Activated T-cell treated with anti-CD3 and anti-CD28 coated beads, Interleukin-2, amount 50 U/mL, for 72 hours (primary cell): ENCODE measurements around the gene SMPD2. TPM values are rescaled to one million over a fixed set of nuclear protein-coding genes. Genes with fewer than 3 reads are reported as not detected.

Source experiments
- ATAC-seq, 2 donors: fragments of 150-1000 bp; cut with Tn5 transposase; replicated peaks in 1 of 2; 2 replicates each; pipeline ENCODE4 v1.10.0; 2021; ENCODE audit warnings: moderate library complexity in 2 of 2, mild to moderate bottlenecking in 1 of 2
- DNase-seq, 2 donors: peaks; one replicate each; pipeline ENCODE4 v3.0.0; 2021 to 2022; ENCODE audit warnings: mixed read lengths in 1 of 2
- H3K27ac Mint-ChIP-seq: one replicate; pipeline ENCODE4 v1.8.0; 2022; ENCODE audit warnings: mild to moderate bottlenecking, moderate library complexity, mixed read lengths
- H3K27me3 Mint-ChIP-seq: one replicate; pipeline ENCODE4 v1.8.0; 2022; ENCODE audit warnings: low read depth, mixed read lengths
- H3K36me3 Mint-ChIP-seq, 2 donors: one replicate each; pipeline ENCODE4 v1.8.0; 2022; ENCODE audit warnings: mixed read lengths in 2 of 2, mild to moderate bottlenecking in 1 of 2; ENCODE audit not compliant: insufficient read depth in 2 of 2
- H3K4me1 Mint-ChIP-seq: one replicate; pipeline ENCODE4 v1.8.0; 2022; ENCODE audit warnings: low read depth, mixed read lengths
- H3K4me3 Mint-ChIP-seq, 2 donors: one replicate each; pipeline ENCODE4 v1.8.0; 2022; ENCODE audit warnings: mild to moderate bottlenecking in 2 of 2, mixed read lengths in 2 of 2, moderate library complexity in 2 of 2
- H3K9me3 Mint-ChIP-seq, 2 donors: one replicate each; pipeline ENCODE4 v1.8.0; 2022; ENCODE audit warnings: mixed read lengths in 2 of 2
- total RNA-seq, 2 donors: library from RNA; stranded (reverse); gene quantifications; one replicate each; pipeline ENCODE4 v1.2.3, GENCODE V29; 2022

SMPD2 gene
- total RNA-seq, 2 donors from 2014 or later: 6.7 to 8.8 TPM

DNA sequence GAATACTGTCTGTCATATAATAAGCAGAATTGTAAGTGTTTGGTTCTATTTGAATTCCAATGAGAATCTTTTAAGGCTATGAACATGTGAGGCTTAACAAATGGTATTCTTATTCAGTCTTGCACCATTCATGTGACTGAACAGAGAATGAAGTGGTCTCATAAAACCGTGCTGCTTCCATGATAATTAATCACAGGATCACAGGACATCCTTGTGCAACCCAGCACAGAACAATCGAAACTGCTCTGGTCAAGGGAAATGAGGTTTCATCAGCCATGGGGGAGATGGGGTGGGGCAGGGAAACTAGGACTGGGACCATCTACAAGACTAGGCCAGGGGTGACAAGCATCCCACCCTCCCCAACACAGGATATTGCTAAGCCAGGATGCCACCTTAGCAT is 6.1 kb upstream of the SMPD2 start:
- no peak overlapping the region for H3K4me3 Mint-ChIP-seq
- H3K9me3 Mint-ChIP-seq: no peaks in the 10 kb centered on the region
- DNase-seq: no peak
- no peaks in the 10 kb centered on the region for H3K27me3 Mint-ChIP-seq
- H3K36me3 Mint-ChIP-seq: no peaks in the 10 kb centered on the region
- H3K4me1 Mint-ChIP-seq: no peaks in the 10 kb centered on the region
- no peak for ATAC-seq
- H3K27ac Mint-ChIP-seq: no peak overlapping the region

DNA sequence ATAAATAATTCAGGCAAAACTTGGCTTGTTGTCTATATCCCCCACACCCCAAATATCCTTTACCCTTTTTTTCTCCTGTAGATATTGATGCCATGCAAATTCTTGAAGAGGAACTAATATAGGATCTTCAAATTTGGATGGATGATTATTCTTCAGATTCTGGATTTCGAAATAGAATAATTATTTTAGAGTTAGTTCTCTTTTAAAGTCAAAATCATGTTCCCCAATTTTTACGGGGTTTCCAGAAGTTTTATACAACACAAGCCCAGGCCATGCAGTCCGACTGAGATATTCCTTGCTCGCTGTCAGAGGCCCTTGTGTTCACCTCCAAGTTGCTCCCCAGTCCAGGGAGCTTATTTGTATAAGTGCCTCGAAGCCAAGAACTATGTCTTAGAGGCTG is 4.5 kb upstream of the SMPD2 start:
- H3K36me3 Mint-ChIP-seq: no peaks in the 10 kb centered on the region
- no peak overlapping the region for H3K27ac Mint-ChIP-seq
- H3K4me3 Mint-ChIP-seq: no peak overlapping the region
- H3K9me3 Mint-ChIP-seq: no peaks in the 10 kb centered on the region
- ATAC-seq (no peak), DNase-seq (no peak)
- no peaks in the 10 kb centered on the region for H3K27me3 Mint-ChIP-seq
- peaks cover under 1% of the 10 kb centered on the region for H3K4me1 Mint-ChIP-seq

DNA sequence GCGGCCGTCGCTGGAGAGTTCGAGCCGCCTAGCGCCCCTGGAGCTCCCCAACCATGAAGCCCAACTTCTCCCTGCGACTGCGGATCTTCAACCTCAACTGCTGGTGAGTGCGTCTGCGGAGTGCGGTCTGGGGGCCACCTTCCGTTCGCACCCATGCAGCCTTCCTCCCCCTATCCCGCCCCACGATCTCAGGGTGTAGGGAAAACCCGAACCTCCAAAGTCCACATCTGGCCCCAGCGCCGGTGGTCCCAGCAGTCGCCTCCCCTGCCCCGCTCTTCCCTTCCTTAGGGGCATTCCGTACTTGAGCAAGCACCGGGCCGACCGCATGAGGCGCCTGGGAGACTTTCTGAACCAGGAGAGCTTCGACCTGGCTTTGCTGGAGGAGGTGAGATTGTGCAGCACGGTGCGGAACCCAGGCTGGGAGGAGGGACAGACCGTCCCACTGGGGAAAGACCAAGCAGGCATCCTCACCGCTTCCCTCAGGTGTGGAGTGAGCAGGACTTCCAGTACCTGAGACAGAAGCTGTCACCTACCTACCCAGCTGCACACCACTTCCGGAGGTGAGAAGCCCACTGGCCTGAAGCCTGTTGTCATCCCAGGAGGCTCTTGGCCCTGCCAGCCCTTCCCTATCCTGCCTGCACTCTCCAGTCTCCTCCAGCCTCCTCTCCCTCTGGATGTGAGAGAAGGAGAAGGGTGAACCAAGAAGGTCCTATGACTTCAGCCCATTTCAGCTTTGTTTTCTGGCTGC is 719 bp downstream of the SMPD2 start:
- peak; percentile 20 to 25 for ATAC-seq
- Mint-ChIP-seq H3K4me3 (peak overlapping the region; percentile 94), H3K27me3 (no peaks in the 10 kb centered on the region), H3K9me3 (no peaks in the 10 kb centered on the region), H3K4me1 (peaks cover 12% of the 10 kb centered on the region), H3K27ac (peak overlapping the region; percentile 73), H3K36me3 (peaks cover 0 to 2% of the 10 kb centered on the region in 2 donors)
- peak; percentile 41 to 48 for DNase-seq

DNA sequence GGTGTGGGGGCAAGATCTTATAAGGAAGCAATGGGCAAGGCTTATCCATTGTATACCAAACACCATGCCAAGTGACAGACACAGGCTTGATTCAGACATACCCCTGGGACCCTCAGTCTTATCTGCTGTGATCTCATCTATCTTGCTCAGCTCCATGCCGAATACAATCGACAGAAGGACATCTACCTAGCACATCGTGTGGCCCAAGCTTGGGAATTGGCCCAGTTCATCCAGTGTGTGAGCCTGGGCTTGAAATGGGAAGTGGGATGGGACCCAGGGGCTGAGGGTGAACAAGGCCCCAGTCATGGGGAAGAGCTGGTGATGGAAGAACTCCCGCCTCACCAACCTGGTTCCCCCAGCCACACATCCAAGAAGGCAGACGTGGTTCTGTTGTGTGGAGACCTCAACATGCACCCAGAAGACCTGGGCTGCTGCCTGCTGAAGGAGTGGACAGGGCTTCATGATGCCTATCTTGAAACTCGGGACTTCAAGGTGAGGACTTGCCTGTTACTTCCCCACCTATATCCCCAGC is 1.9 kb downstream of the SMPD2 start:
- Mint-ChIP-seq H3K4me3 (peak overlapping the region; percentile 94), H3K27ac (no peak overlapping the region), H3K9me3 (no peaks in the 10 kb centered on the region), H3K27me3 (no peaks in the 10 kb centered on the region), H3K36me3 (peaks cover 0 to 2% of the 10 kb centered on the region in 2 donors), H3K4me1 (peaks cover 12% of the 10 kb centered on the region)
- DNase-seq (no peak), ATAC-seq (no peak)

DNA sequence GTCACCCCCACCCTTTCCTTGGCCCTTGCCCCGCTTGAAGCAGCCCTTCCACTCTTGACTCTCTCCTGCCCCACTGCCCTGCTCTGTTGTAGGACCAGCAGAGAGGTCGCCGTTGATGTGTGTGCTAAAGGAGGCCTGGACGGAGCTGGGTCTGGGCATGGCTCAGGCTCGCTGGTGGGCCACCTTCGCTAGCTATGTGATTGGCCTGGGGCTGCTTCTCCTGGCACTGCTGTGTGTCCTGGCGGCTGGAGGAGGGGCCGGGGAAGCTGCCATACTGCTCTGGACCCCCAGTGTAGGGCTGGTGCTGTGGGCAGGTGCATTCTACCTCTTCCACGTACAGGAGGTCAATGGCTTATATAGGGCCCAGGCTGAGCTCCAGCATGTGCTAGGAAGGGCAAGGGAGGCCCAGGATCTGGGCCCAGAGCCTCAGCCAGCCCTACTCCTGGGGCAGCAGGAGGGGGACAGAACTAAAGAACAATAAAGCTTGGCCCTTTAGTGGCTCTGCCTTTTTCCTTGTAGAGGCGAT is 3.0 kb downstream of the SMPD2 start:
- Mint-ChIP-seq H3K36me3 (peaks cover 0 to 2% of the 10 kb centered on the region in 2 donors), H3K9me3 (no peaks in the 10 kb centered on the region), H3K27ac (no peak overlapping the region), H3K4me1 (peaks cover 18% of the 10 kb centered on the region), H3K27me3 (no peaks in the 10 kb centered on the region), H3K4me3 (no peak overlapping the region)
- DNase-seq (no peak), ATAC-seq (no peak)

DNA sequence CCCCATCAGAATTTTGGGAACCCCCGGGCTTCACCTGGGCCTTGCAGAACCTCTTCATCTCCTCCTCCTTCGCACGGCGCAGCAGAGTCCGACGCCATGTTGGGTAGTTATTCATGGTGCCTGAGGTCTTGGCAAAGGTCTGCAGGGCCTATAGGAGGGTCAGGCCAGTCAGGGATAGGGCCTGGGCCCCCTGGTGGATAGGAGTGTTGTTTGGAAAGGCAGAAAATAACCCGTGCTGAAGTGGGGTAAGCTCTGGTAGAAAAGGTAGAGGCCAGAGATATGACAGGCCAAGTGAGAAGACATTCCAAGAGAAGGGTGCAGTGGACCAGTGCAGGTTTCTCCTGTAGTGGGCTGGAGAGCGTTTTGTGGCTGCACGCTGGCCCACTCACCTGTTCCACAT is 4.9 kb downstream of the SMPD2 start:
- peaks cover 0 to 2% of the 10 kb centered on the region in 2 donors for H3K36me3 Mint-ChIP-seq
- no peak overlapping the region for H3K27ac Mint-ChIP-seq

DNA sequence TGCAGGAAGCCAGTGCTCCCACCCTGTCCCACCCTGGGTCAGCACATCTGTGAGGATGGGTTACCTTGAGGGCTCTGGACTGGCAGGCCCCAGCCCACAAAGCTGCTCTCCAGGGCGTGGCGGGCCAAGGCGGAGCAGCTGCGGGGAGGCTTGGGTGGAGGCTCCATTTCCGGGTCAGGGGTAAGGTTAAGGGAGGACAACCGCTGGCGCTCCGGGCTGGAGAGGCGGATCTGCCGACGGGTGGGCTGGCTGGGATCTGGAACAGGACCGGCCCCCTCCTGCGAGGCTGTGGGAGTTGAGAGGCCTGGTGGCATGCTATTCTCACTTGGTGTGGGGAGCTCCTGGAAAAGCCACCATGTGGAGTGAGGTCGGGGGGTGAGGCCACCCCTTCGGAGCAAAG is 5.5 kb downstream of the SMPD2 start:
- no peak overlapping the region for H3K4me3 Mint-ChIP-seq
- no peak overlapping the region for H3K27ac Mint-ChIP-seq
- H3K36me3 Mint-ChIP-seq: peaks cover 3 to 5% of the 10 kb centered on the region in 2 donors
- no peak for DNase-seq
- peaks cover 36% of the 10 kb centered on the region for H3K4me1 Mint-ChIP-seq
- no peak for ATAC-seq
- H3K27me3 Mint-ChIP-seq: no peaks in the 10 kb centered on the region
- H3K9me3 Mint-ChIP-seq: no peaks in the 10 kb centered on the region

More for the DNA sequence above, 4.9 kb downstream of the SMPD2 start:
- DNase-seq (no peak), ATAC-seq (no peak)
- H3K4me1 Mint-ChIP-seq: peaks cover 32% of the 10 kb centered on the region
- H3K9me3 Mint-ChIP-seq: no peaks in the 10 kb centered on the region
- H3K4me3 Mint-ChIP-seq: no peak overlapping the region
- H3K27me3 Mint-ChIP-seq: no peaks in the 10 kb centered on the region

DNA sequence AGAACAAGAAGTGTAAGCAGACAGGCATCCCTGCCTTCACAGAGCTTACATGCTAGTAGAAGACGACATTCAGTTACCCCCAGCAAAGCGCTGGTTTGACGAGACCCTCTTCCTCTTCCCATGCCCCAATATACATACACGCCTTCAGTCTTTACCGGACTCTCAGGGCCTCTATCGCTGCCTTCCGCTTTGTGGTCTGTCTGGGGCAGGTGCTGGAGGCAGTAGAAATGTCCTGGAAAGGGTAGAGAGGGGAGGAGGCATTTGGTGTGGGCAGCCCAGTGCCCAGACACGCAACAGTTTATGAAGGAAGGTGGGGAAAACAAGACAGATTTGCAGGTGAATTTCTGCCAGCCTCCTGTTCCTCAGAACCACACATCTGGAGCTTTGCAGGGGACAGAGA is 6.0 kb downstream of the SMPD2 start:
- DNase-seq (no peak), ATAC-seq (no peak)
- Mint-ChIP-seq H3K36me3 (peaks cover 4 to 5% of the 10 kb centered on the region in 2 donors), H3K27me3 (no peaks in the 10 kb centered on the region), H3K4me1 (peaks cover 32% of the 10 kb centered on the region), H3K9me3 (no peaks in the 10 kb centered on the region), H3K27ac (no peak overlapping the region), H3K4me3 (no peak overlapping the region)

DNA sequence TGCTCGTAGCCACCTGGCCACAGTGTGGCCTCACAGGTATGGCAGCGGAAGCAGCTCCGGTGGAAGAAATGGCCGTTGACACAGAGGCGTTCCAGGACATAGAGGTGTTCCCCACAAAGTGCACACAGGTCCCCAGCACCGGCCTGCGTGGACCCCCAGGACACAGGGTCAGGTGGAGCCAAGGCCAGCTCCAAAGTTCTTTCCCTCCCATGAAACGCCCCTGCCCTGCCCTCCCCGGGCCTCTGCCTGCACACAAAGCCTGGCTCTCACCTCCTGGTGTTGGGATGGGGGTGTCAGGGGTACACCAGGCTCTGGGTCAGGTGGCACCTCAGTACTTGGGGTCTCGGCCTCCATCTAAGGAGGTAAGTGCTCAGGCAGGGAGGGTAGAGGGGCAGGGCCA is 6.6 kb downstream of the SMPD2 start:
- no peak overlapping the region for H3K27ac Mint-ChIP-seq
- no peaks in the 10 kb centered on the region for H3K27me3 Mint-ChIP-seq
- ATAC-seq: no peak
- H3K36me3 Mint-ChIP-seq: peaks cover 5% of the 10 kb centered on the region in 2 donors
- no peaks in the 10 kb centered on the region for H3K9me3 Mint-ChIP-seq
- DNase-seq: no peak
- H3K4me3 Mint-ChIP-seq: no peak overlapping the region
- H3K4me1 Mint-ChIP-seq: peaks cover 26% of the 10 kb centered on the region

DNA sequence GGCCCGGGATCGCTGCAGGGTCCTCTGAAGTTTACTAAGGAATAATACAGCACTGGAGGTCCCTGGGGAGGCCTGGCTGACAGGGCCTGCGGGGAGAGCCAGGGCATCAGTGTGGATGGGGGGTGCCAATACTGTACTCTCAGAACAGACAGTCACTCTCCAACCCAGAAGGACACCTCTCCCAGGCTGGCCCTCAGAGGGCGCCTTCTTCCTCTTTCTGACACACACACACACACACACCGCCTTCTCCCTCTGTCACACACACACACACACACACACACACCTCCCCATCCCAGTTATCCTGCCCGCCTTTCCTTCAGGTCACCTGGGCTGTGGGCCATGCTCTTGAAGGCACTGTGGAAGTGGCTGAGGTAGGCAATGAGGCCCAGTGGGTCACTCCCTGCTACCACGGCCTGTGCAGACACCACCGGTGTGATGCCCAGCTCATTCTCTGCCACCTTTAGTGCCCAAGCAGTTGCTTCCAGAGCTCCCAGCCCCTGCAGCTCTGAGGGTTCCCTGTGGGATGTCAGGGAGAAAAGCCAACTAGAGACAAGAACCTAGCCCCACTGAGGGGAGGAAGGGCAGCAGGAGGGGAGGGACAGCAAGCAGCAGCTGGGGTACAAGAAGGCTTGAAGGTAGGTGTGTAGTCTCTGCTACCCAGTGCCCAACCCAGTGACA is 7.5 kb downstream of the SMPD2 start:
- Mint-ChIP-seq H3K36me3 (peaks cover 5% of the 10 kb centered on the region in 2 donors), H3K27ac (peak overlapping the region; percentile 39)
- DNase-seq: no peak

DNA sequence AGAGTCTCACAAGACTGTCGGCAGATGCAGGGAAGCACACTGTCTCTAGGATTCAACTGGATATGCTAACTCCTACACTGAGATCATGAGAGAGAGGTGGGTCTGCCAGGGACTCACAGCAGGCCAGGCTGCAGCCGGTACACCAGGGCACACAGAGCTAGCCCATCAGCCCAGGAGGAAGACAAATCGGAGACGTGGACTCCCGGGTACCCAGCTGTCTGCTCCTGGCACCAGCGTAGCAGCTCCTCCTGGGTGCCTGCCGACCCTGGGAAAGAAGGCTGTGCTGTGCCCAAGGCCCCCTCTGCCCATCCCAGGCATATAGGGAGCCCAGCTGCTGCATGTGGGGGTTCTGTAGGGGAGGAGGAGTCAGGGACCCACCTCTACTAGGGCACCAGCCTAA is 8.1 kb downstream of the SMPD2 start:
- H3K36me3 Mint-ChIP-seq: peaks cover 5% of the 10 kb centered on the region in 2 donors

More for the DNA sequence above, 7.5 kb downstream of the SMPD2 start:
- Mint-ChIP-seq H3K4me1 (peaks cover 26% of the 10 kb centered on the region), H3K27me3 (no peaks in the 10 kb centered on the region), H3K4me3 (no peak overlapping the region), H3K9me3 (no peaks in the 10 kb centered on the region)
- no peak for ATAC-seq

DNA sequence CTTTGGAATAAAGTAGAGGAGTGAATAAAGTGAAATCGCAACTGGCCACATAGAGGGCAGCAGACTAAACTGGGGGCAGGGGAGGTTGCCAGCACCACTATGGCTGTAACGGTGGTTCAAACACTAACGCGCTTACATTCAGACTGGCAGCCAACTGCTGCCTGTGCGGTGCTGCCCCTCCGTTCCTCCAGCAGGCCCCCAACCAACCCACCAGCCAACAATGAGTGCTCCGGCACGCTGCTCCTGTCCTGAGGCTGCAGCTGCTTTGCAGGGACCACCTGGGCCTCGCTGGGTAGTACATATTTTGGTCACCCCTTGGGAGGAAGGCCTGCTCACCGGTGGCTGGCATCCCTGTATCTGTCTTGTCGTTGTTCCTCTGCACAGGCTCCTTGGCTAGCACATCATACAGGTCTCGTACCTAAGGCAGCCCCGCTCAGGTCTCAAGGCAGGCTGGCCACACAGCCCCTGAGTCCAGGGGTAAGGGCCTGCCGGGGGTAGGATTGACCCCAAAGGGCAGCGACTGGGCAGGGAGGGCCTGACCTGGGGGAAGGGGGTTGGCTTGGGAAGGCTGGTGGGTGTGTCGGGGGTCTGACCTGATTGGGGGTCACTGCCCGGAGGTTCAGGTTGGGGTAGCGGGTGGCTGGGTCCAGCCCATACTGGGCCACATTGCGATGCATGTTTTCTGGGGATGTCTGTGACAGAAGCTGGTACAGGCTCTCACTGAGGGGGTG is 8.7 kb downstream of the SMPD2 start:
- H3K27ac Mint-ChIP-seq: no peak overlapping the region
- H3K36me3 Mint-ChIP-seq: peaks cover 5% of the 10 kb centered on the region in 2 donors
- no peaks in the 10 kb centered on the region for H3K27me3 Mint-ChIP-seq
- no peak for DNase-seq
- ATAC-seq: peak in 1 of 2 donors; percentile 4
- no peak overlapping the region for H3K4me3 Mint-ChIP-seq
- no peaks in the 10 kb centered on the region for H3K9me3 Mint-ChIP-seq
- peaks cover 35% of the 10 kb centered on the region for H3K4me1 Mint-ChIP-seq

More for the DNA sequence above, 8.1 kb downstream of the SMPD2 start:
- Mint-ChIP-seq H3K27me3 (no peaks in the 10 kb centered on the region), H3K4me1 (peaks cover 29% of the 10 kb centered on the region), H3K27ac (no peak overlapping the region), H3K4me3 (no peak overlapping the region), H3K9me3 (no peaks in the 10 kb centered on the region)
- DNase-seq (no peak), ATAC-seq (no peak)
